IPS-NIHi7 (cell line): Measurements from ENCODE around the gene MYO9A.
"Not testable (repeated sequence)": the region's sequence is repeated elsewhere in the genome, so short reads cannot be mapped to it uniquely, and the experiment has no call there.

ENCODE experiments used
- DNase-seq: peaks from one replicate; pipeline ENCODE4 v3.0.0; 2012; ENCODE audit warnings: mixed read lengths; ENCODE audit errors: extremely low spot score

Gene MYO9A

GRCh38 chr15:72042865-72043264 is 75.1 kb downstream of the MYO9A start:
- no peak for DNase-seq

- no peak for DNase-seq
Measured at GRCh38 chr15:72042054-72042453, 75.9 kb downstream of the MYO9A start.

GRCh38 chr15:72037321-72037720 is 80.6 kb downstream of the MYO9A start:
- DNase-seq = no peak

GRCh38 chr15:72034859-72035650 is 82.9 kb downstream of the MYO9A start:
- DNase-seq = no peak

GRCh38 chr15:72034351-72034750 is 83.6 kb downstream of the MYO9A start:
- no peak for DNase-seq

- no peak for DNase-seq
Measured at GRCh38 chr15:72033711-72034110, 84.2 kb downstream of the MYO9A start.

GRCh38 chr15:72033285-72033684 is 84.7 kb downstream of the MYO9A start:
- no peak for DNase-seq

GRCh38 chr15:72021604-72022003 is 96.3 kb downstream of the MYO9A start:
- DNase-seq = no peak

GRCh38 chr15:72020799-72021198 is 97.2 kb downstream of the MYO9A start:
- DNase-seq = no peak

GRCh38 chr15:72014555-72014954 is 103.4 kb downstream of the MYO9A start:
- not testable (repeated sequence) for DNase-seq

GRCh38 chr15:72013703-72014102 is 104.2 kb downstream of the MYO9A start:
- no peak for DNase-seq

- DNase-seq = no peak
Measured at GRCh38 chr15:72011302-72011942, 106.5 kb downstream of the MYO9A start.

- no peak for DNase-seq
Measured at GRCh38 chr15:72009222-72009621, 108.7 kb downstream of the MYO9A start.

- no peak for DNase-seq
Measured at GRCh38 chr15:72006382-72006781, 111.6 kb downstream of the MYO9A start.

- DNase-seq = no peak
Measured at GRCh38 chr15:72005483-72005882, 112.5 kb downstream of the MYO9A start.

GRCh38 chr15:71999807-72000206 is 118.1 kb downstream of the MYO9A start:
- DNase-seq = no peak

- not testable (repeated sequence) for DNase-seq
Measured at GRCh38 chr15:71998717-71999116, 119.2 kb downstream of the MYO9A start.

GRCh38 chr15:71997691-71998090 is 120.3 kb downstream of the MYO9A start:
- DNase-seq = no peak

GRCh38 chr15:71975816-71976150 is 142.2 kb downstream of the MYO9A start:
- no peak for DNase-seq

GRCh38 chr15:71974211-71974610 is 143.7 kb downstream of the MYO9A start:
- DNase-seq = no peak

GRCh38 chr15:71973366-71973765 is 144.6 kb downstream of the MYO9A start:
- no peak for DNase-seq

- no peak for DNase-seq
Measured at GRCh38 chr15:71971905-71972304, 146.0 kb downstream of the MYO9A start.

GRCh38 chr15:71970435-71970834 is 147.5 kb downstream of the MYO9A start:
- no peak for DNase-seq

- no peak for DNase-seq
Measured at GRCh38 chr15:71962537-71962936, 155.4 kb downstream of the MYO9A start.
